ENCODE results near the gene PPFIBP1.
A peak's percentile ranks its signal among the peaks of the same experiment; 100 is the strongest.
"Not testable (repeated sequence)": the region's sequence is repeated elsewhere in the genome, so short reads cannot be mapped to it uniquely, and the experiment has no call there.

Gene PPFIBP1

DNA sequence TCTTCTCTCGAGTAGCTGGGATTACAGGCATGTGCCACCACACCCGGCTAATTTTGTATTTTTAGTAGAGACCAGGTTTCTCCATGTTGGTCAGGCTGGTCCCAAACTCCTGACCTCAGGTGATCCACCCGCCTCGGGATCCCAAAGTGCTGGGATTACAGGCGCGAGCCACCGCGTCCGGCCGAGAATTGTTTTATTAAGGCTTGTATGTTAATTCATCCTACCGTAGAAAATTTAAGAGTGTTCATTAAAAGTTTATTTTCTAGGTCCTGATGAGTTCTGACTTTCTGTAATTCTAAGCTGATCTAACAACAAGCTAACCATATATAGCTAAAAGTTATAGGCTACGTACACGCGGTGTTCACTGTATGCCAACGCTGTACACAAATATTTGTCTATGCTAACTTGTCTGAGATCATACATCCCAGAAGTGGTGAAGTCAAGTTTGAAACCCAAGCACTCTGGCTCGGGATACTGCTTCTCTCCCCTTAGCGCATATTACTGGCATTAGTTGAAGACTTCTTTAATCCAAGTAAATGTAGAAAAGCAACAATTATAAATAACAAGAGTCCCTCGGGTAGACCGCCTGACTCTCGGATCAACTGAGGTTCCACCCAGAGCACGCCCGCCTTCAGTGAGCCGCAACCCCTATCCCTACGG, 186.1 kb downstream of the PPFIBP1 start:
- peak overlapping the region; percentile 75 for H3K9ac ChIP-seq (ENCODE audit: low read length)

DNA sequence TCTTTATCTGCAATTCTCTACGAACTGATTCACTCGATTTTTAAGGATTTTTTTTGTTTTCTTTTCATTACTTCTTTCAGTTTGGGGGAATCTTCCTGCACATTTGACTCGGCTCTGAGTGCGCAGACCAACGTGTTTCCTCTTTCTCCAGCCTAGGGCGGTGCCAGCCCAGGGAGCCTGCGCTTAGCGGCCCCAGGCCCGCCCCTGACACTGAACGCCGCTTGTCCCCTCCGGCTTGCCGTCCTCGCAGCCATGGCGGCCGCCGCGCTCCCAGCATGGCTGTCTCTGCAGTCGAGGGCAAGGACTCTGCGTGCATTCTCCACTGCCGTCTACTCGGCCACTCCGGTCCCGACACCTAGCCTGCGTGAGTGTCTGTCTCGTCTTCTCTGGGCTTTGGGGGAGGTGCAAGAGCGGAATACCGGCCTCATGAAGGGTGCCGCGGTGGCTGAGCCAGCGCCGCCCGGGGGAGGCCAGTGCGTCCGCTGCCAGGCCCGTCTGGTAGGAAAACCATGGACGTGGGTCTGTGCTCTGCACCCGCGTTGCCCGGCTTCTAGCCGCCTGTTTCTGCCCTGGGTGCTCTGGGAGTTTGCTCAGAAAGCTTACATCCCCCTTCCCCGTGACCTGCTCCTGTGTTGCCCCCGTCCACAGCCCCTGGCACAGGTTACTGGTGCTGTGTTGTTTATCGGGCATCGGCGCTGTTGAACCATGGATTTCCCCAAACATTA, 186.7 kb downstream of the PPFIBP1 start, which contains the start of gene MRPS35:
TSS of gene MRPS35 (plus strand) at position 241 of the 725 bp plus-strand sequence. CDS start at position 253, 12 bp downstream.
- H3K27ac ChIP-seq (ENCODE audit: low read length), result peak within 1 kb of the TSS; percentile 38
- peaks cover 3% of the 10 kb centered on the region for H3K36me3 ChIP-seq (ENCODE audit: control insufficient read depth, low read depth, low read length)
- H3K9ac ChIP-seq (ENCODE audit: low read length), result peak within 1 kb of the TSS; percentile 75
- H3K4me3 ChIP-seq (ENCODE audit: low read length), result peak within 1 kb of the TSS; percentile 91
- H3K9me3 ChIP-seq (ENCODE audit: control insufficient read depth, low read depth, low read length), result no peaks in the 10 kb centered on the region
- no peaks in the 10 kb centered on the region for H3K27me3 ChIP-seq (ENCODE audit: control insufficient read depth, insufficient read depth, low read length)
- H3K4me1 ChIP-seq (ENCODE audit: control insufficient read depth, low read depth, low read length), result no peaks in the 10 kb centered on the region

More for the DNA sequence above, 186.1 kb downstream of the PPFIBP1 start:
- Histone ChIP-seq H3K4me1 (ENCODE audit: control insufficient read depth, low read depth, low read length) (no peaks in the 10 kb centered on the region), H3K4me3 (ENCODE audit: low read length) (peak overlapping the region; percentile 91), H3K27ac (ENCODE audit: low read length) (no peak overlapping the region), H3K9me3 (ENCODE audit: control insufficient read depth, low read depth, low read length) (no peaks in the 10 kb centered on the region), H3K36me3 (ENCODE audit: control insufficient read depth, low read depth, low read length) (no peaks in the 10 kb centered on the region), H3K27me3 (ENCODE audit: control insufficient read depth, insufficient read depth, low read length) (no peaks in the 10 kb centered on the region)

DNA sequence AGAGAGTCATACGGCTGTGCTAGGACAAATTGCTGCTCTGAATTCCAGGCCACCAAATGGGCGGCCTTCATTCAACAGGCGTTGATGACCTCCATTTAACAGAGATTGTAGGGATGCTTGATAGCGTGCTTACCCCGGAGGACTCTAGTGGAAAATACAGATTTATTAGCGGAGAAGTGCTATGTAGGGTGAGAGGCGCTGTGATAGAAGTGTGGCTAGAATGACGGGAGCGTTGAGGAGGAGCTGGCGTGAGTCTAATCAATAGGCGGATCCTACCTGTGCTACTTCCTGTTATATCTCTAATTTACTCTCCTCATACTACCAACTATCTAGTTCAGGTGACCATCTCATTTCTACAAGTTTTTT, 187.3 kb downstream of the PPFIBP1 start:
- peaks cover 6% of the 10 kb centered on the region for H3K36me3 ChIP-seq (ENCODE audit: control insufficient read depth, low read depth, low read length)
- H3K9me3 ChIP-seq (ENCODE audit: control insufficient read depth, low read depth, low read length), result no peaks in the 10 kb centered on the region
- peak overlapping the region; percentile 38 for H3K27ac ChIP-seq (ENCODE audit: low read length)
- H3K4me1 ChIP-seq (ENCODE audit: control insufficient read depth, low read depth, low read length), result no peaks in the 10 kb centered on the region
- no peaks in the 10 kb centered on the region for H3K27me3 ChIP-seq (ENCODE audit: control insufficient read depth, insufficient read depth, low read length)
- H3K4me3 ChIP-seq (ENCODE audit: low read length), result peak overlapping the region; percentile 91
- H3K9ac ChIP-seq (ENCODE audit: low read length), result peak overlapping the region; percentile 75

DNA sequence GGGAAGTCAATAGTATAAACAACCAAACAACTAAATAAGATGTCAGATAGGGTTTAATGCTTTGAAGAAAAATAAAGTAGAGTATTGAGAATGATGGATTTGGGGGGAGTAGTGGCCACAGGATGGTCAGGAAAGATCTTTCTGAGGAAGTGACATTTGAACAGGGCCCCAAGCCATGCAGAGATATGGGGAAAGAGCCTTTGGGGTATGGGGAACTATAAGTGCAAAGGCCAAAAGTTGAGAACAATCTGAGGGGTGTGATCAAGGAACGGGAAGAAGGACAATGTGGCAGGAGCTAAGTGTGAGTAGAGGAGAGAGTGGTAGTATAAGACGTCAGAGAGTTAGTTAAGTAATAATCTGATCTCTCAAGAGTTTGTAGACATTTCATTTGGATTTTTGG, 188.0 kb downstream of the PPFIBP1 start:
- no peaks in the 10 kb centered on the region for H3K27me3 ChIP-seq (ENCODE audit: control insufficient read depth, insufficient read depth, low read length)
- H3K4me3 ChIP-seq (ENCODE audit: low read length), result peak overlapping the region; percentile 91
- no peak overlapping the region for H3K9ac ChIP-seq (ENCODE audit: low read length)

DNA sequence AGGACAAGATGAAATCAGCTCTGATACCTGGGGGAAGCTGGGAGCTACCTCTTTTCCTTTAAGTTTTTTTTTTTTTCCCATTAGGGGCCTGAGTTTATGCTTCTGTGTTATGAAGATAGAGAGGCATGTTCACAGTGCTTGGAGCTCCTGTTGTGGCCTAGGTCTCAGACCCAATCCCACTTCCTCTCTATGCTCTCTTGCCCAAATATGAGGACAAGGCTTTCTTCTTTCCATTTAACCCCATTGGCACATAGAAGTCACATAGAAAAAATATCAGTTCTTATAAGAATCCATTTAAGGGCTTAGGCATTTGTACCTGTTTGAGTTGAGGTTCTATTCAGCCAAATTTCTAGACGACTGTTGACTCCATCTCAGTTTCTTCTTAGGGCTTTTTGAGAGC, 199.2 kb downstream of the PPFIBP1 start:
- Histone ChIP-seq H3K9ac (ENCODE audit: low read length) (no peak overlapping the region), H3K36me3 (ENCODE audit: control insufficient read depth, low read depth, low read length) (peaks cover 44% of the 10 kb centered on the region), H3K9me3 (ENCODE audit: control insufficient read depth, low read depth, low read length) (no peaks in the 10 kb centered on the region)

More for the DNA sequence above, 188.0 kb downstream of the PPFIBP1 start:
- H3K36me3 ChIP-seq (ENCODE audit: control insufficient read depth, low read depth, low read length), result peaks cover 9% of the 10 kb centered on the region
- no peak overlapping the region for H3K27ac ChIP-seq (ENCODE audit: low read length)
- H3K9me3 ChIP-seq (ENCODE audit: control insufficient read depth, low read depth, low read length), result no peaks in the 10 kb centered on the region
- no peaks in the 10 kb centered on the region for H3K4me1 ChIP-seq (ENCODE audit: control insufficient read depth, low read depth, low read length)

DNA sequence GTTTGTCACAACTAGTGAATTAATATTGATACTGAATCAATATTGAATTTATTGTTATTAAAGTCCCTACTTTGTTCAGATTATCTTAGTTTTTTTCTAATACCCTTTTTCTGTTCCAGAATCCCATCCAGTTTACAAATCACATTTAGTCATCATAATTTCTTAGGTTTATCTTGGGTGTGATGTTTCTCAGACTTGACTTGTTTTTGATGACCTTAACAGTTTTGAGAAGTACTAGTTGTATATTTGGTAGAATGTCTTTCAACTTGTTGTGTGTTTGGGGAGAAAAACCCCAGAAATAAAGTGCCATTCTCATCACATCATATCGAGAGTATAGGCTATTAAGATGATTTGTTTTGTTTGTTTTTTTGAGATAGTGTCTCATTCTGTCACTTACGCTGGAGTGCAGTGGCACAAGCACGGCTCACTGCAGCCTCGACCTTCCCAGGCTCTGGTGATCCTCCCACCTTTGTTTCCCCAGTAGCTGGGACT, 206.1 kb downstream of the PPFIBP1 start:
- Histone ChIP-seq H3K27me3 (ENCODE audit: control insufficient read depth, insufficient read depth, low read length) (no peaks in the 10 kb centered on the region), H3K4me3 (ENCODE audit: low read length) (no peak overlapping the region), H3K27ac (ENCODE audit: low read length) (no peak overlapping the region), H3K4me1 (ENCODE audit: control insufficient read depth, low read depth, low read length) (no peaks in the 10 kb centered on the region), H3K9ac (ENCODE audit: low read length) (no peak overlapping the region), H3K9me3 (ENCODE audit: control insufficient read depth, low read depth, low read length) (no peaks in the 10 kb centered on the region), H3K36me3 (ENCODE audit: control insufficient read depth, low read depth, low read length) (peaks cover 34% of the 10 kb centered on the region)

More for the DNA sequence above, 199.2 kb downstream of the PPFIBP1 start:
- H3K27me3 ChIP-seq (ENCODE audit: control insufficient read depth, insufficient read depth, low read length), result no peaks in the 10 kb centered on the region
- H3K4me1 ChIP-seq (ENCODE audit: control insufficient read depth, low read depth, low read length), result no peaks in the 10 kb centered on the region
- H3K4me3 ChIP-seq (ENCODE audit: low read length), result no peak overlapping the region
- H3K27ac ChIP-seq (ENCODE audit: low read length), result no peak overlapping the region

DNA sequence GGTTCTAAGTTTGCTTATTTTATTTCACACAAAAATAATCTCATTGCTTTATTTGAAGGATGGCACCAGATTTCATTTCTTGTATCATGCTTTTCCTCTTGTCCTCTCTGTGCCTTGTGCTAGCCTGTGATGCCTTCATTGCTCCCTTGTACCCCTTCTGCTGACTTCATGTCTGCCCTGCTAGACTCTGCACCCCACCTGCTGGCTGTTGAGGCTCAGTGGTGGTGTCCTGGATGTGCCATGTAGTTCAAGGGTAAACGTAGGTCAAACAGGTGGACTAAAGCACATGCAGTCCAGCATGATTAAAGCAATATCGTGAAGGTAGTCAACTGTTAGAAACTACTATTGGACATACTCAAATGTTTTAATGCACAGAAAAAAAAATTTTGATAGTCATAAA, 208.3 kb downstream of the PPFIBP1 start:
- Histone ChIP-seq H3K9me3 (ENCODE audit: control insufficient read depth, low read depth, low read length) (no peaks in the 10 kb centered on the region), H3K27me3 (ENCODE audit: control insufficient read depth, insufficient read depth, low read length) (no peaks in the 10 kb centered on the region), H3K36me3 (ENCODE audit: control insufficient read depth, low read depth, low read length) (peaks cover 27% of the 10 kb centered on the region), H3K4me3 (ENCODE audit: low read length) (no peak overlapping the region), H3K27ac (ENCODE audit: low read length) (no peak overlapping the region), H3K4me1 (ENCODE audit: control insufficient read depth, low read depth, low read length) (no peaks in the 10 kb centered on the region), H3K9ac (ENCODE audit: low read length) (no peak overlapping the region)

DNA sequence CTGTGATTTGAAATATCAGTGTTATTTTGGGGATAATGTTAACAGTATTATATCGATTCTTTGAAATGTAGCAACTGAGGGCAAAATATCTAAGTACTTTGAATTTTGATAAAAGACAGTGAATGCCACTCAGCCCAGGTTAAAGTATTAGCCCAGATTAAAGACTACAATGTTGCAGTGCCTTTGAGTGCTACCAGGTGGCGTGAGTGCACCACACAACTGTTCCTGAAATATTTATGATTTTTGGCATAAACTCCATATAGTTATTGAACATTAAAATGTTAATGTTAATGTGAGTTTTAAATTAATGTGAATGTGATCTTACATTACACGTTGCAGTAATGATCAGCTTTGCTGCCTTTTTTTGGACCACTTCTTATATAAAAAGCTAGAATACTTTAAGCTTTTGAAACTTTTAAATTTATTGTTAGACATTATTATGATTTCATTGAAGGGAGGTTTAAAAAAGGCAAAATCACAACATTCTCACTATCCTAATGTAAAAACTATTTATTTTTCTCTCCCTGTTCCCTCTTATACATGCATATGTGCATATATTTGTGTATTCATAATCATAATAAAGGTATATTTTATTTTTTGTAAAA, 209.1 kb downstream of the PPFIBP1 start:
- H3K27me3 ChIP-seq (ENCODE audit: control insufficient read depth, insufficient read depth, low read length), result no peaks in the 10 kb centered on the region
- H3K9me3 ChIP-seq (ENCODE audit: control insufficient read depth, low read depth, low read length), result no peaks in the 10 kb centered on the region
- no peaks in the 10 kb centered on the region for H3K4me1 ChIP-seq (ENCODE audit: control insufficient read depth, low read depth, low read length)
- peaks cover 31% of the 10 kb centered on the region for H3K36me3 ChIP-seq (ENCODE audit: control insufficient read depth, low read depth, low read length)
- H3K9ac ChIP-seq (ENCODE audit: low read length), result no peak overlapping the region
- no peak overlapping the region for H3K27ac ChIP-seq (ENCODE audit: low read length)
- H3K4me3 ChIP-seq (ENCODE audit: low read length), result no peak overlapping the region

DNA sequence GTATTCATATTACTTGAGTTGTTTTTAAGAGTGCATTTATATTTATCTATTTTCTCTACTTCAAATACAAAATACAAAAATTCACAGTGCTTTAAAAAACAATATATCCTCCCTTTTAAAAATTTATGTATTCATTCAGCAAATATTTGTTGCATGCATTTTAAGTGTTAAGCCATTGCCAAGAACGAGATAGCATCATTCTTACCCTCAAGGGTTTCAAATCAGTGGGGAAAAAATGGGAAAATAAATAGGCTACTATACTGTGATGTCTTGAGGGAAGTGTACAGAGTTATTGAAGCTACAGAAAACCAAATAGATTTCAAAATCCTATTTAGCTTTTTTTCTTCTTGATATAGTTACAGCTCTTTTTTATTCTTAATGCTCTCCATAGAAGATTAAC, 209.8 kb downstream of the PPFIBP1 start:
- Histone ChIP-seq H3K4me3 (ENCODE audit: low read length) (no peak overlapping the region), H3K36me3 (ENCODE audit: control insufficient read depth, low read depth, low read length) (peaks cover 28% of the 10 kb centered on the region), H3K9ac (ENCODE audit: low read length) (no peak overlapping the region), H3K9me3 (ENCODE audit: control insufficient read depth, low read depth, low read length) (no peaks in the 10 kb centered on the region), H3K4me1 (ENCODE audit: control insufficient read depth, low read depth, low read length) (no peaks in the 10 kb centered on the region), H3K27ac (ENCODE audit: low read length) (no peak overlapping the region), H3K27me3 (ENCODE audit: control insufficient read depth, insufficient read depth, low read length) (no peaks in the 10 kb centered on the region)

DNA sequence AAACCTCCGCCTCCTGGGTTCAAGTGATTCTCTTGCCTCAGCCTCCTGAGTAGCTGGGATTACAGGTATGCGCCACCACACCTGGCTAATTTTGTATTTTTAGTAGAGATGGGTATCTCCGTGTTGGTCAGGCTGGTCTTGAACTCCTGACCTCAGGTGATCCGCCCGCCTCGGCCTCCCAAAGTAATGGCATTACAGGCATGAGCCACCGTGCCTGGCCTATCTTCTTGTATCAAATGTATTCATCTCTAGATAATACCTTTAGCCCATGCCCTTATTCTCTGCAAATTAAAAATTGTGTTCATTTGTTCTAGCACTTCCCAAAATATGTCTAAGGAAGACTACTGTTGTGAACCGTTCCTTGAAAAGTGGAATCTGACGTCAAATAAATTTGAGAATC, 210.3 kb downstream of the PPFIBP1 start:
- not testable (repeated sequence) for H3K4me1 ChIP-seq (ENCODE audit: control insufficient read depth, low read depth, low read length); H3K27me3 ChIP-seq (ENCODE audit: control insufficient read depth, insufficient read depth, low read length); H3K9me3 ChIP-seq (ENCODE audit: control insufficient read depth, low read depth, low read length); H3K27ac ChIP-seq (ENCODE audit: low read length); H3K9ac ChIP-seq (ENCODE audit: low read length); H3K4me3 ChIP-seq (ENCODE audit: low read length)
- H3K36me3 ChIP-seq (ENCODE audit: control insufficient read depth, low read depth, low read length), result peaks cover 31% of the 10 kb centered on the region

DNA sequence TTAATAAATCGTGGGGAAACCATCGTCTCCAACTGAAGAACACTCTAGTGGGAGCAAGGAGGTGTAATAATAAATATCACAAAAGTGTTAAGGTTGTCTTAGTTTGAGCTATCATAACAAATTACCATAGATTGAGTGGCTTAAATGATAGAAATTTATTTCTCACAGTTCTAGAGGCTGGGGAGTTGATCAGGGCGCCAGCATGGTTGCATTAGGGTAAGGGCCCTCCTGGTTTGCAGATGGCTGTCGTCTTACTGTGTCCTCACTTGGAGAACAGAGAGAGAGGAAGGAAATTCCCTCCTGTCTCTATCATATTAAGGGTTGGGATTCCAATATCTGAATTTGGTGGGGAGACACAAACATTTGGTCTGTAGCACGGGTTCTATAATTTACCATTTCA, 219.6 kb downstream of the PPFIBP1 start:
- Histone ChIP-seq H3K27me3 (ENCODE audit: control insufficient read depth, insufficient read depth, low read length) (no peaks in the 10 kb centered on the region), H3K36me3 (ENCODE audit: control insufficient read depth, low read depth, low read length) (peaks cover 11% of the 10 kb centered on the region), H3K9me3 (ENCODE audit: control insufficient read depth, low read depth, low read length) (no peaks in the 10 kb centered on the region), H3K4me1 (ENCODE audit: control insufficient read depth, low read depth, low read length) (no peaks in the 10 kb centered on the region), H3K27ac (ENCODE audit: low read length) (no peak overlapping the region), H3K9ac (ENCODE audit: low read length) (no peak overlapping the region), H3K4me3 (ENCODE audit: low read length) (no peak overlapping the region)
